ENCODE results near the gene PLCB3.
"Not testable (repeated sequence)": the region's sequence is repeated elsewhere in the genome, so short reads cannot be mapped to it uniquely, and the experiment has no call there.

Gene PLCB3

GRCh38 chr11:64245401-64245796, 5.9 kb upstream of the PLCB3 start:
- Histone ChIP-seq H3K4me3 (ENCODE audit: low read depth, low read length, poor library complexity, severe bottlenecking) (peak overlapping the region; percentile 91), H3K4me1 (ENCODE audit: insufficient read depth, low read length, severe bottlenecking) (peaks cover 50% of the 10 kb centered on the region), H3K4me2 (ENCODE audit: low read length) (peak overlapping the region; percentile 79), H4K20me1 (ENCODE audit: insufficient read depth, low read length) (no peaks in the 10 kb centered on the region), H3K79me2 (ENCODE audit: insufficient read depth, low read length) (no peaks in the 10 kb centered on the region; the same call in 1 of the 2 replicates), H3F3A (ENCODE audit: insufficient read depth, low read length) (0 out of 2 replicates have a peak, but pooled peaks cover 3% of the 10 kb centered on the region), H3K9me2 (ENCODE audit: low read depth, low read length) (no peaks in the 10 kb centered on the region), H3K27ac (ENCODE audit: low read depth, low read length, poor library complexity, severe bottlenecking) (peak overlapping the region; percentile 85), H3K9ac (ENCODE audit: low read length) (peak overlapping the region; percentile 91), H3K27me3 (ENCODE audit: insufficient read depth, low read length) (no peaks in the 10 kb centered on the region), H2AFZ (ENCODE audit: low read length) (no peak overlapping the region), H3K36me3 (ENCODE audit: insufficient read depth, low read length) (peaks cover 21% of the 10 kb centered on the region; the same call in 1 of the 2 replicates), H3K9me3 (ENCODE audit: low read length) (no peaks in the 10 kb centered on the region)
- TF ChIP-seq CTCF (IDR thresholded peaks at IDR 0.05; ENCODE audit: low read length) (no peak), EZH2 (IDR thresholded peaks at IDR 0.05; ENCODE audit: borderline replicate concordance, low read length) (no peak)

GRCh38 chr11:64245797-64246620, 5.3 kb upstream of the PLCB3 start:
- no peaks in the 10 kb centered on the region for H4K20me1 ChIP-seq (ENCODE audit: insufficient read depth, low read length)
- peak overlapping the region; percentile 79 for H3K4me2 ChIP-seq (ENCODE audit: low read length)
- H3K9ac ChIP-seq (ENCODE audit: low read length) = peak overlapping the region; percentile 91
- no peaks in the 10 kb centered on the region for H3K27me3 ChIP-seq (ENCODE audit: insufficient read depth, low read length)
- H3K4me1 ChIP-seq (ENCODE audit: insufficient read depth, low read length, severe bottlenecking) = peaks cover 54% of the 10 kb centered on the region
- no peak overlapping the region for H2AFZ ChIP-seq (ENCODE audit: low read length)
- TF ChIP-seq EZH2 (IDR thresholded peaks at IDR 0.05; ENCODE audit: borderline replicate concordance, low read length) = no peak
- no peak for TF ChIP-seq CTCF (IDR thresholded peaks at IDR 0.05; ENCODE audit: low read length)
- H3K9me2 ChIP-seq (ENCODE audit: low read depth, low read length) = no peaks in the 10 kb centered on the region
- H3K27ac ChIP-seq (ENCODE audit: low read depth, low read length, poor library complexity, severe bottlenecking) = peak overlapping the region; percentile 85
- 0 out of 2 replicates have a peak, but pooled peaks cover 3% of the 10 kb centered on the region for H3F3A ChIP-seq (ENCODE audit: insufficient read depth, low read length)
- H3K4me3 ChIP-seq (ENCODE audit: low read depth, low read length, poor library complexity, severe bottlenecking) = peak overlapping the region; percentile 91
- no peaks in the 10 kb centered on the region for H3K9me3 ChIP-seq (ENCODE audit: low read length)
- H3K79me2 ChIP-seq (ENCODE audit: insufficient read depth, low read length) = no peaks in the 10 kb centered on the region; the same call in 1 of the 2 replicates
- H3K36me3 ChIP-seq (ENCODE audit: insufficient read depth, low read length) = peaks cover 21% of the 10 kb centered on the region; the same call in 1 of the 2 replicates

- H3K9me3 ChIP-seq (ENCODE audit: low read length); H3K9me2 ChIP-seq (ENCODE audit: low read depth, low read length); H3K4me2 ChIP-seq (ENCODE audit: low read length); H3F3A ChIP-seq (ENCODE audit: insufficient read depth, low read length); H3K27ac ChIP-seq (ENCODE audit: low read depth, low read length, poor library complexity, severe bottlenecking); H2AFZ ChIP-seq (ENCODE audit: low read length); H4K20me1 ChIP-seq (ENCODE audit: insufficient read depth, low read length); H3K27me3 ChIP-seq (ENCODE audit: insufficient read depth, low read length); H3K79me2 ChIP-seq (ENCODE audit: insufficient read depth, low read length): not testable (repeated sequence)
- H3K9ac ChIP-seq (ENCODE audit: low read length) = peak overlapping the region; percentile 91; the same call in 1 of the 2 replicates
- peaks cover 21% of the 10 kb centered on the region; the same call in 1 of the 2 replicates for H3K36me3 ChIP-seq (ENCODE audit: insufficient read depth, low read length)
- H3K4me1 ChIP-seq (ENCODE audit: insufficient read depth, low read length, severe bottlenecking) = peaks cover 56% of the 10 kb centered on the region
- H3K4me3 ChIP-seq (ENCODE audit: low read depth, low read length, poor library complexity, severe bottlenecking) = peak overlapping the region; percentile 91
Observed at GRCh38 chr11:64246621-64246870, 4.8 kb upstream of the PLCB3 start.

Data from OCI-LY1 (cell line).